Measurements from ENCODE around the gene TCFL5.

TCFL5 gene

DNA sequence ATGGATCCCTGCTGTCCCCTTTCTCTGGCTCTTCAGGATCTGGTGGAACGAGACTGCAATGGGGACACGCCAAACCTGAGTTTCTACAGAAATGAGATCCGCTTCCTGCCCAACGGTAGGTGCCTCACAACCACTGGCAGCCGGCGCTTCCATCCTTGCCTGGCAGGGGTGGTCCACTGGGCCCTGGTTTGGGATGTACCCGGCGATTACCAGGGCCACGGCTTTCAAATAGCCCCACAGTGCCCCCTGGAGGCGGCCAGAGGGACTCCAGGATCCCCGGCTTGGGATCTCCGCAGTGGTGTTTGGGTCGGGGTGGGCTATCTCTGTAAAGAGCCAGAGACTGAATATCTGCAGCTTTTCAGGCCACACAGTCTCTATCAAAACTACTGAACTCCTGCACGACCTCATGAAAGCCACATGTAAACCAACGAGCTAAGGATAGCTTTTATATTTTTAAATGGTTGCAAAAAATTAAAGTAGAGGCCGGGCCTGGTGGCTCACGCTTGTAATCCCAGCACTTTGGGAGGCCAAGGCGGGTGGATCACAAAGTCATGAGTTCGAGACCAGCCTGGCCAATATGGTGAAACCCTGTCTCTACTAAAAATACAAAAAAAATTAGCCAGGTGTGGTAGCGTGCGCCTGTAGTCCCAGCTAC is 53.3 kb downstream of the TCFL5 start:
- DNase-seq: peak; percentile 78 to 81

GRCh38 chr20:62807444-62808210 is 54.0 kb downstream of the TCFL5 start:
- no peak for DNase-seq

DNA sequence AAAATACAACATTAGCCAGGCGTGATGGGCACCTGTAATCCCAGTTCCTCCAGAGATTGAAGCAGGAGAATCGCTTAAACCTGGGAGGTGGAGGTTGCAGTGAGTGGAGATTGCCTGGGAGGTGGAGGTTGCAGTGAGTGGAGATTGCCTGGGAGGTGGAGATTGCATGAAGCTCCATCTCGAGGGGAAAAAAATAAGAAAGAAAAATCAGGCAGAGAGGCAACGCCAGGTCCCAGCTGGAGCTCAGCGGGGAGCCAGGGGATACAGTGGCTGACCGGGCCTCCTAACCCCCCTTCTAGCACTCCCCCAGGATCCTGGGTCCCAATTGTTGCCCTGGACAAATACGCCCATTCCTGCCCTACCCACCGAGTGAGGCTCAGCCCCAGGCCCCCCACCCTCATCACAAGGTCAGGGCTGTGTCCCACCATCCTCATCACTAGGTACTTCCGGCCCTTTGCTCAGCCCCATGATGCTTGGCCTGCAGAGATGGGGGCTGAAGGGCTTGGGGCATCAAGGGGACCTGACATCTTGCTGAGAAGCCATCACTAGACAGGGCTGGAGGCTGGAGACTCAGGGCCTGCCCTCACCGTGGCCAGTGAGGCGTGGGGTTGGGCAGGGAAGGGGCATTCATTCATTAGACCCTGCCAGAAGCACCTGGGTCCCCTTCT is 55.1 kb downstream of the TCFL5 start:
- DNase-seq: no peak

- no peak for DNase-seq
Observed at GRCh38 chr20:62805711-62806382, 55.8 kb downstream of the TCFL5 start.

DNA sequence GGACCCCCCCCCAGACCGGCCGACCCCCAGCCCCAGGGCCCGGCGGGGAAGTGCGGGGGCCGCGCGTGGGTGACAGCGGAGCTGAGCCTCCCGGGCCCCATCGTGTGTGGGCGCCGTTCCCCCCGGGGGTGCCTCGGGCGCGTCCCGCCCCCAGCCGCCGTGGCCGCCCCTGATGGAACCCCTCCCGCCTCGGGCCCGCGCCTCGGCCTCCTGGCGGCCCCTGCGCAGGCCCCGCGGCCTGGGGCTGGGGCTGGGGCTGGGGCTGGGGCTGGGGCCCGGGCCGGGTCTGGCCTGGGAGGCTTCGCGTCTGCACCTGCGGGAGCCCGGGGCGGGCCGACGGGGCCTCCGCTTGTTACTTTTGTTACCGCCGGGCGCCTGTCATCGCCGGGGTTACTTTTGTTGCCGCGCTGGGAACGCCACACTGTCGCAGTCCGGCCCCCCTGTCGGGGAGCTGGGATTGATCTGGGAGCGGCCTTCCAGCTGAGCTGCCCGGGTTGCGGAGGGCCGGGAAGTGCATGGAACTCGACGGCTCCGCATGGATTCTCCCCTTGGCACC is 56.4 kb downstream of the TCFL5 start:
- DNase-seq: no peak

GRCh38 chr20:62804627-62805154 is 56.9 kb downstream of the TCFL5 start, which contains the start of gene OGFR:
OGFR (plus strand) TSS chr20:62804835; CDS start chr20:62804860, 25 bp downstream.
- peak; percentile 65 to 68 for DNase-seq

DNA sequence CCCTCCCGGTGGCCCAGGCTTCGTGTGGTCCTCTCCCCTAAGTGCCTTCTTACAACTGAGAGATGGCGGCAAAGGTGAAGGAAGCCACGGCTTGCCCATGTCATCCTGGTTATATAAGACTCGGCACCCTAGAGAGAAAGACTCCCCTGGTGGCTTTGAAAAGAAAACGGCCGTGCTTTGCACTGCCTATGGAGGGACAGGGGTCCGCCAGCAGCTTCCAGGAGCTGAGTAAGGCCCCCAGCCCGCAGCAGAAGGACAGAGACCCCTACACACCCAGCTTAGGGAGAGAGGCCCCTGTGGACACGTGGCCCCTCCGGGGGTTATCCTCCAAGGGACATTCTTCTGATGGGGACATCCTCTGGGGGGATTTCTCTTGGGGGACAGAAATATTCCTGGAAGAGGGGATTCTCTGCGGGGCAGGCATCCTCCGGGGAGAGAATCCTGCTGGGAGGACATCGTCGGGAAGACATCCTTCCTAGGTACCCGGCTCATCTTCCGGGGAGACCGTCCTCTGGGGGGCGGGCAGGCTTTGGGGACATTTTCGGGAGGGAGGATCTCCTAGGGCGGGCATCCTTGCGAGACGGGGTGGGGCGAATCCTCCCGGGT is 57.5 kb downstream of the TCFL5 start:
- DNase-seq: no peak

DNA sequence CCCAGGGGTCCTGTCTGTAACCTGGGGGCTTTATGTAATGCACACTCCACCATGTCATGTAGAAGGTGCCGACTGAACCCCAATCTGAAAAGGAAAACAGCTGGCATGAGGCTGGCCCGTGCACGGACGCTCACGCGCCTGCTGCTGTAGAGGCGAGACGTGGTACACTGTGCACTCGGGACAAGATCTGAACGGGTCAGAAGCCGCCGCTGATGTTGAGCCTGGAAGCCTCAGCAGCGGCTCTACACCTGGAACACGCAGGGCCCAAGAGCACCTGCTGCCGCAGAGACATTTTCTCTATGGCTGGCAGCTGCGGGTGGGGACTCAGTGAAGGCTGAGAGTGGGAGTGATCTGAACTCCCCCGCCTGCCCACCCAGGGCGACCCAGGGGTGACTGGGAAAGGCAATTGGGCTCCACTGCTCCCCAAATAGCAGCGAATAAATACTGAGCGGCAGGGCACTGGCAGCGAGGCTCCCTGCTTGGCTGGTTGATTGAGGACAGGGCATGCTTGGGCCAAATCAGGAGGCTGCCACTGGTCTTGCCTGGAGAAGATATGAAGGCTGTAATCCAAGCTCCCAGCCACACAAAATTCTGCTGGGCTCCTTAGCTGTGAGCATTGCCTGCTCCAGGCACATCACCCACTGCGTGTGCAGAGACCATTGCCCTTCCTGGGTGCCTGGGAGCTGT is 59.5 kb downstream of the TCFL5 start:
- DNase-seq: no peak

DNA sequence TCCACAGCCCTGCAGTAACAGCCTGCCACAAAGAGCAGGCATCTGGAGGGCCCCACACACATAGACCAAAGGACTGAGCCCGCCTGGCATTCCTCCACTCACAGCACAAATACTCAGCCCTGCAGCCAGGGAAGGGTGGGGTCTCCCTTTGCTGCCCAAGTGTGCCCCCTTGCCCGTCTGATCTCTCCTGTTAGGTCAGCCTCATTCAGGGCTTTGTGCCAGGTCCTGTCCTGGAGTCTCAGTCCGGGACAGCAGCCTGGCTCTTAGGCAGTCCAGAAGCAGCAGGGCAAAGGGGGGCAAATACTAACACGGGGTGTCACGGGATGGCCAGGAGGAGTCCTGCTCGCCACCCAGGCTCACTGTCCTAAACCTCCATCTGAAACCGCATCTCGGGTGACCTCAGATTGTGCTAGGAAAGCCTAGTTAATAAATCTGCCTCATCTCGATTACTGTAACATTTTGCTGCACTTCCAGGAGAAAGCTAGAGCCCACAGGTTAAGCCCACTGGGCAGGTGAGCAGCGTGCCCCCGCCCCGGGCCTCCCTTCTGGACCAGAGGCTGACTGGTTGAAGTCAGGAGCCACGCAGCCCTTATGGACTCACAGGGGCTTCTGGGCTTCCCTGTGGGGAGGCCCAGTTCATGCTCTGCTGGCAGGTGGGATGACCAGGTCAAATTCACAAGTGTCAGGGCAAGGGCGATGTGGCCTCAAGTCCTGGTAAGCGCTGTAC is 60.2 kb downstream of the TCFL5 start:
- DNase-seq: no peak

GRCh38 chr20:62800314-62801259 is 61.0 kb downstream of the TCFL5 start:
- DNase-seq: no peak

- DNase-seq: no peak
Observed at GRCh38 chr20:62799873-62800272, 61.7 kb downstream of the TCFL5 start.

DNA sequence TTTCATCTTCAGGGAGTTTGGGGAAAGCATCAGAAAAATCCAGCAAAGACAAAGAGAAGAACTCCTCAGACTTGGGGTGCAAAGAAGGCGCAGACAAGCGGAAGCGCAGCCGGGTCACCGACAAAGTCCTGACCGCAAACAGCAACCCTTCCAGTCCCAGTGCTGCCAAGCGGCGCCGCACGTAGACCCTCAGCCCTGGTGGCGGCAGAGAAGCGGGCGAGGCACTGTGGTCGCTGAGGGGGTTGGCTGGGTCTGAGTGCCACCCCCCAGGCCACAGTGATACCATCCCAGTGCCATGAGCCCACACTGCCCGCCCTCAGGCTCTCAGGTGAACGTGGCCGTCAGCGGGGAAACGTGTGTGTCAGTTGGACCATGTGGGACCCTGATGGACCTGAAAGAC is 62.2 kb downstream of the TCFL5 start:
- DNase-seq: no peak

DNA sequence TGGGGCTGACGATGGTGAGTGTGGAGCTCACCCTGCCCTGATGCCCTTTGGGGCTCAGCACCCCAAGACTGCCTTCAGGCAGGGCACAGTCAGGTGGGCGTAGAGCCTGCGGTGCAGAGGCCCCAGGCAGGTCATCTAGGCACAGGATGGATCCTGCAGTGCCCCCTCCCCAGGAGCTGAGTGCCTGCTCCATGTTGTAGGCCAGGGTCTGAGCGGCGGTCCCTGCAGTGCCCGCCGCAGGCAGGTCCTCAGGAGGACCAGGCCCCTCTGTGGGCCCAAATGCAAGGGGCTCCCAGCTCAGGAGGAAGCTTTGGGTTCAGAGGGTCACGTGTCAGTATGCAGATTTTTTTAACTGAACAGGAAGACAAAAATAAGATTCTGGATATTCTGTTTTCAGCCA is 62.6 kb downstream of the TCFL5 start:
- DNase-seq: no peak

- no peak for DNase-seq
Observed at GRCh38 chr20:62797671-62798532, 63.7 kb downstream of the TCFL5 start.

DNA sequence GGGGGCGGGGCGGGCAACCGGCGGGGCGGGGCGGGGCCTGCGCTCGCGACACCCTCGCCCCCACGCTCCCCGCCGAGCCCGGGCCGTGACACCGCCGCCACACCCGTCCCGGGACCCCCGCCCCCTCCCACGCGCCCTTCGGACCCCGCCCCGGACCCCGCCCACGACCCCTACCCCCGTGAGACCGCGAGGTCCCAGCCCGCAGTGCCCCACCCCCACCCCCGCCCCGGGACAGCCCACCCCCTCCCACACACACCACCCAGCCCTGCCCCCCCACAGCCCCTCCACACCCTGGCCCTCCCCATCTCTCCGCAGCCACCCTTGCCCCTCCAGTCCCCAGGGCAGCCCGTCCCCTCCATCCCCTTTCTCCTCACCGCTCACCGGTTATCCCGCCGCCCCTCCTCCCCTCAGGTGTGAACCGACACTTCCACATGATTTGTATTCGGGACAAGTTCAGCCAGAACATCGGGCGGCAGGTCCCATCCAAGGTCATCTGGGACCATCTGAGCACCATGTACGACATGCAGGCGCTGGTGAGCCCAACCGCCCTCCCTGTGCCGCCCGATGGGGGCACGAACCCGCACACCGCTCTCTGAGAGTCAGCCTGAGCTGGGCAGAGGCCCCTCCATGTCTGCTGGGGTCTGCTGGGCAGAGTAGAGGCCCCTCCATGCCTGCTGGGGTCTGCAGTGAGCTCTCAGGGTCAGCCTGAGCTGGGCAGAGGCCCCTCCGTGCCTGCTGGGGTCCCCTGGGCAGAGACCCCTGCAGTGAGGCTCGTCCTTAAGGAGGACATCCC is 64.7 kb downstream of the TCFL5 start:
- no peak for DNase-seq

DNA sequence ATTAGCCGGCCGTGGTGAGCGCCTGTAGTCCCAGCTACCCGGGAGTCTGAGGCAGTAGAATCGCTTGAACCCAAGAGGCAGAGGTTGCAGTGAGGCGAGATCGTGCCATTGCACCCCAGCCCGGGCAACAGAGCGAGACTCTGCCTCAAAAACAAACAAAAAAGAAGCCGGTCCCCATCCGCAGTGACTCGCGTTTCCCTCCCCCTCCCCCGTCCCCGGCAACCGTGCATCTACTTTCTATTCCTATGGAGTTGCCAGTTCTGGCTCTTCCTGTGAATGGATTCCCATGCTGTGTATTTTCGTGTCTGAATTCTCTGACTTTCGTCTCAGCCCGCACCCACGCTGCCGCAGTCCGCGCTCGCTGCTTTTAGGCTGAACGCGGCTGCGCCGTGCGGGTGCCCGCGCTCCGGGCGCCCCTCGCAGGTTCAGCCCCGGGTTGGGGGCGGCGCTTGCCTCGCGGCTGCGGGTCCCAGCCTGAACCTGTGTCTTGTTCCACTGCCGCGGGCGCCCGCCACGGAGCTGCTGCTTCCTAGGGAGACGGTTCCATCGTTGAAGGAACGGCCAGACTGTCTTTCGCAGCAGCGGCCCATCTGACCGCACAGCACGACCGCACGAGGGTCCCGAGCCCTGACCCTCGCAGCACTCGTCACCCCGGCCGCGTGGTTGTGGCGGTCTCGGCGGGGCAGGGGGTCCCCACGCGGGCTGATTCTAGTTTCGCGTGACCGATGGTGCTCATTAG is 66.4 kb downstream of the TCFL5 start:
- peak; percentile 69 to 76 for DNase-seq
